A204.1 (cell line): ENCODE data around the gene SHISA3.
"Not testable (repeated sequence)": the region's sequence is repeated elsewhere in the genome, so short reads cannot be mapped to it uniquely, and the experiment has no call there.

Experiments
- FAIRE-seq: peaks from 2 replicates; lab custom pipeline; 2012; peaks lifted over from hg19 to GRCh38; lab: Jason Lieb, UNC

SHISA3 gene

DNA sequence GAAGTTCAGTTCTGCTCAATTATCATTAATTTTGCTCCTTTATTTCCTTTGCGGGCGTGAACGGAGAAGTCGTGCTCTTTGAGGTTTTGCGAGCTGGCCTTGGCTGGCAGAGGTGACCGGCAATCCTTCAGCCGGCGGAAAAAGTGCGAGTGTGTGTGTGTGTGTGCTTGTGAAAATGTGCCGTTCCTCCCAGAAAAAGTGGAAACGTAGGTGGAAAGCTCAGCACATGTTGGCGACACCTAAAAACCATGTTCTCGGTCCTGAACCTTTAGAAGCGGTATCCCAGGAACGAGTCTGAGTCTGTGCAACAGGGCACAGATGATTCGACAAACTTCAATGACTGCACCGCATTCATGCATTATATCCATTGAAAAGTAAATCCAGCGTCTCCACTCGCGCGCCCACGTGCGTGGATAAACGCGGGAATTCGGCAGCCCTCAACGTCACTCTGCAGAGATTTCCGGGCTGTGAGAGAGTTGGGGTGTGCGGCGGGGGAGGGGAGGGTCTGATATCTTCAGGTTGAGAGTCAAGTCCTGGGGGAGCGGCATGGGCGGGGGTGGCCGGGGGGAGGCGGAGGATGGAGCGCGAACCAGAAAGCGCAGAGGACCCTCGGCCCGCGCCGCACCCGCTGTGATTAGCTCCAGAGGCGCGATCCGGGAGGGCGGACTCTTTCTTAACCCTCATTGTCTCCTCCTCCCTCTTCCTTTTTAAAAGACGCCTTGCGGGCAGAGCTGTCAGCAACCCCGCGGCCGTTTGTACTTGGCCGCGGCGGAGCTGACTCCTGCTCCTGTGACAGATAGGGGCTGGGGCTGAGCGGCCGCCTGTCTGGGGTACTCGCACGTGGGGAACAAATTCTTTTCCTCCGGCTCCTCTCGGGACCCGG lies at the start of gene SHISA3:
TSS of gene SHISA3 (plus strand) at position 737 of the 883 bp plus-strand sequence. CDS start 569 bp downstream, outside the sequence.
- no peak for FAIRE-seq

DNA sequence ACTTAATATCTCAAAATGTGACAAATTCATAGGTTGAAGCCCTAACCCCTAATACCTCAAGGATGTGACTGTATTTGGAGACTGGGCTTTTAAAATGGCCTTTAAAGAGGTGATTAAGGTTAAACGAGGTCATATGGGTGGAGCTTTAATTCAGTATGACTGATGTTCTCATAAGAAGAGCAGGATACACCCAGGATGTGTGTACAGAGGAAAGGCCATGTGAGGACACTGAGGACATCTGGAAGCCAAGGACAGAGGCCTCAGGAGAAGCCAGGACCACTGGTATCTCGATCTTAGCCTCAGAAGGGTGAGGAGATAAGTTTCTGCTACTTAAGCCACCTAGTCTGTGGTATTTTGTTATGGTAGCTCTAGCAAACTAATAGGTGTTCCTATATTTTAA lies 49.0 kb upstream of the SHISA3 start:
- FAIRE-seq: no peak

DNA sequence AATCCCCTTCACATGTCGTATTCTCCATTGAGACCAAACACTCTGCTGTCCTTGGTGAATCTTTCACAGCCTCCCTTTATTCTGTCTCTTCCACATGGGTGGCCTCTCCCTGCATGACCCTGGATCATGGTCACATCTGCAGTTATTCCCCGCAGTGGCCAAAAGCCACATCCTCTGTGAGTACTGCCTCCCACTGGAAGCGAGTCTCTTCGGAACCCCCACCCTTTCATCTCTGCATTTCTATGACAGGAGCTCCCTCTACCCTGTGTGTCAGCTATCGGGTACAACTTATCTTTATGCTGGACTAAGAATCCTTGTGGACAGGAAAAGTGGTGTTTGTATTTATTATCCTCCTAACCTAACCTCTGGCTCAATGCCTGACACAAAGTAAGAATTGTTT lies 48.6 kb upstream of the SHISA3 start:
- no peak for FAIRE-seq

DNA sequence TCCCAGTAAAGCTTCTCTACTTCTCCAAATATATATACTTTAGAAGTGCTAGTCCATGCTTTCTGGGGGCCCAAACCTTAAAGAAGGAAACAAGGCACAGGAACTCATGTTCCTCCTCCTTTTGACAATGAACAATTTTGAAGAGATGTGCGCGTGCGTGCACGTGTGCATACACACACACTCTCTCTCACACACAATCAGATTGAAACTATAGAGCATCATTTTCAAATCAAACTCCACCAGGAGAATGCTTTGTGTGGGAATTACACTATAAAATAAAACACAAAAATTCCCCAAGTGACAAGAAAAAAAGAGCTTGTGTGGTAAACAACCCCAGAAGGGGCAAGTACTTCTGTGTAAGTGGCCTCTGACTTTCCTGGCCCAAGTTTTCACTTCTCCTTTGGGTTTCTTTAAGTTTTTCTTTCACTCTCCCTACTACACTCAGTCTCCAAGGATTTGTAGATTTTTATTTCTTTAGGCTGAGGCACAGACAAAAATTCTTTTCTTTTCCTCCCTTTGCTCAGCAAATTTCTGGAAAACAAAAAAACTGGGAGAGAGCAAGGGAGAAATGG lies 46.6 kb upstream of the SHISA3 start:
- FAIRE-seq: no peak

DNA sequence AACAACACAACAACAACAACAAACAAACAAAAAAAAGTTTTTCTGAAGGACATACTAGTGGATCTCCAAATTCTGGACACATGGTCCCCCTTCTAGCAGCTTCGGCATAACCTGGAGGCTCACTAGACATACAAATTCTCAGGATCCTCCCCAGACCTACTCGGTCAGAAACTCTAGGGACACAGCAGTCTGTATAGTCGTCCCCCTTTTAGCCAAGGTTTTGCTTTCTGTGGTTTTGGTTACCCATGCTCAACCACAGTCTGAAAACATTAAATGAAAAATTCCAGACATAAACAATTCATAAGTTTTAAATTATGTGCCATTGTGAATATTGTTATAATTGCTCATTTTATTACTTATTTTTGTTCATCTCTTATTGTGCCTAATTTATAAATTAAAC lies 45.2 kb upstream of the SHISA3 start:
- FAIRE-seq: peak; percentile 3

DNA sequence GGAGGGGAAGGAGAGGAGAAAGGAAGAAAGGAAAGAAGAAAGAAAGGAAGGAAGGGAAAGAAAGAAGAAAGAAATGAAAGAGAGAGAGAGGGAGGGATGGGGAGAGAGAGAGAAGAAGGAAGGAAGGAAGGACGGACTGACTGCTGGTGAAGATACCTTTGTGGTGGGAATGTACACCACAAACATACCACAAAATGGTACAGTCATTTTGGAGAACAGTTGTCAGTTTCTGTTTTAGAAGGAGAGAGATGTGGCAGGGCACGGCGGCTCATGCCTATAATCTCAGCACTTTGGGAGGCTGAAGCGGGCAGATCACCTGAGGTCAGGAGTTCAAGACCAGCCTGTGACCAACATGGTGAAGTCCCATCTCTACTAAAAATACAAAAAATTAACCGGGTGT lies 40.0 kb upstream of the SHISA3 start:
- no peak for FAIRE-seq

DNA sequence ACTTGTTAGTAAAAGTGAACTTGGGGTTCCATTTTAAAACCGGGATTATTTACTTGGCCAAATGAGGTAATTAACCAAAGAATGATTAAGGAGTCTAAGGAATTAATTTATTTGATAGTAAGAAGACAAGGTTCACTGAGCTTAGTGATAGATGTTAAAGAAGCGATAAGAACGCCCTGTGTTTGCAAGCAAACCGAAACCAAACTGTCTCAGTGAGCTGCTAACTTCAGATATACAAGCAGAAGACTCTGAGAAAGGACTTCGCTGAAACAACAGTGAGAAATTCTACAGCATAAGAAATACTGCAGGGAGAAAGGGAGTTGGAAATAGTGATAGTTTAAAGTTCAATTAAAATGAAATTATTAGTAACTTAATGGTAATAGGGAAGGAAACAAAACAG lies 37.6 kb upstream of the SHISA3 start:
- FAIRE-seq: no peak

DNA sequence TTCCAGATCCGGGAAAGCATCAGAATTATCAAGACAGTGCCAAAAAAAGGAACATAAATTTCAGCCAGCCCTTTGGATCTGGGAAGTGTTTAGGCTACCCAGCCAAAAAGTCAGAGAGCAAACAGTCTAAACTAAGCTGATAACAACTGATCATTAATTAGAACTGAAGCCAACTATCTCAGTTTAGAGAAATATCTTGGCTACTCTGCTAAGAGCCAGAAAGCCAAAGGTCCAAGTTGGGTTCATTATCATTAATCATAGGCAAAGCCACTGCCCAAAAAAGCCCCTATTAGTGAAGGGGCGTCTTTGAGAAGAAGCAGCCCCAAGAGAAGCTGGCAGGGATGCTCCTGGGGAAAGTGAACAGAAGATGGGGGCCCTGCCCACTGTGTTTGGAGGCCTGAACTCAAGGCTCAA lies 37.0 kb upstream of the SHISA3 start:
- no peak for FAIRE-seq

DNA sequence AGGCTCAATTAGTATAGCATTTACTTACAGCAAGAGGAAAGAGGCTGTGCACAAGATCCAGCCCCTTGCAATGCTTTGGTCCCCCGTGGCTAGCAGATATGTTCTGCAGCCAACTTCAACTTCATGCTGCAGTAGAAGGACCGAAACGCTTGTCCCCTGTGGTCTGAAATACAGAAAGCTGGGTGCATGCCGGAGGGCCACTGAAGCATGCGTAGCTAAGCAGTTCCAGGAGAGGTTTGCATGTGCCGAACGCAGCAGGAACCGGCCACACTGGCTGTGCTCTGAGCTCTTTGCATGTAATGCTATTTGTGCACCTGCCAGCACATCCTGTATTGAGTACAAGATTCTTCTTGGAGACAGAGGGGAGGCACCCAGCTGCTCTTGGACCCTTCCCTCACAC lies 35.8 kb upstream of the SHISA3 start:
- FAIRE-seq: no peak

DNA sequence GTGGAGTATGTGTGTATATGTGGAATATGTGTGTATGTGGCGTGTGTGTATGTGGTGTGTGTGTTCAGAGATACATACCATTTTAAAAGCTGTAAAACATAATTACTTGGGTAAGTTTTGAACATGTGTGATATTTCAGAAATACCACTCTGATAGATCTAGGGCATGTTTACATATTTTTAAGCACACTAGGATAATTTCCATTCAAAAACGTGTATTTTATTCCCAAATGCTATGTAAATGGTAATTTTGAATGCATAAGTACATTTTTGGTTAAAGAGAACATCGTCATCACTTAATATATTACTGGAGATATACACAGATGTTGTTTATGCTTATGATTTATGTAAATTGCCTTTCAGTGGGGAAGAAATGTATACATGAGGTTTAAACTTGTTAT lies 34.7 kb upstream of the SHISA3 start:
- no peak for FAIRE-seq

DNA sequence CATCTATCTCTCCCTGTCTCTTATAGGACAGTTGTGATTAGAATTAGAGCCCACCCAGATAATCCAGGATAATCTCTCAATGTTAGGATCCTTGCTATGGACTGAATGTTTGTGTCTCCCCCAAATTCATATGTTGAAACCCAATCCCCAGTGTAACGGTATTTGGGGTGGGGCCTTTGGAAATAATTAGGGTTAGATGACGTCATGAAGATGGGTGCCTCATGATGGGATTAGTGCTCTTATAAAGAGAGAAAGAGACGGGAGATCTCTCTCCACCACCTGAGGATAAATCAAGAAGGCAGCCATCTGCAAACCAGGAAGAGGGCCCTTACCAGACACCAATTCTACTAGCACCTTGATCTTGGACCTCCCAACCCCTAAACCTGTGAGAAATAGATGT lies 33.7 kb upstream of the SHISA3 start:
- FAIRE-seq: no peak

DNA sequence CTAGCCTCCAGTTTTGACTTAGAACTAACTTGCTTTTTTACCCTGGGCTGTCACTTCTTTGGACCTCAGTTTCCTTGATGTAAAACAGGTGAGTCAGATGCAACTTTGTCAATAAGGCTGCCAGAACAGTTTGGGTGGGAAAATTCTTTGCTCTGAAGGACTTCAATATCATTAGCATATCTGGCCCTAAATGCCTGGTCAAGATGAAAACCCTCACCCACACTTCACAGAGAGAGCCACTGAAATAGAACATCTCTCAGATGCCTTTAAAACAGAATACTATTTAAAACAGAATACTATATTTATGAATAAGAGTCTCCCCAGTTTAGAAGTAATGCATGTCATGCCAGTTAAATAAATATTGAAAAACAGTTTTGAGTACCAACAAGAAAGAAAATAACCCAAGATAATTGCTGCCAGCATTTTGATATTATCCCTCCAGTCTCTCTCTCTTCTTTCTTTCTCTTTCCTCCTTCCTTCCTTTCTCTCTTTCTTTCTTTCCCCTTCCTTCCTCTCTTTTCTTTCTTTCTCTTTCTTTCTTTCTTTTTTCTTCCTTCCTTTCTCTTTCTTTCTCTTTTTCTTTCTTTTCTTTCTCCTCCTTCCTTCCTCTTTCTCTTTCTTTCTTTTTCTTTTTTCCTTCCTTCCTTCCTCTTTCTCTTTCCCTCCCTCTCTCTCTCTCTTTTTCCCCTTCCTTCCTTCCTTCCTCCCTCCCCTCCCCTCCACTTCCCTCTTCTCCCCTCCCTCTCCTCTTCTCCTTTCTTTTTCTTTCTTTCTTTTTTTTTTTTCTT lies 32.8 kb upstream of the SHISA3 start:
- FAIRE-seq: no peak

DNA sequence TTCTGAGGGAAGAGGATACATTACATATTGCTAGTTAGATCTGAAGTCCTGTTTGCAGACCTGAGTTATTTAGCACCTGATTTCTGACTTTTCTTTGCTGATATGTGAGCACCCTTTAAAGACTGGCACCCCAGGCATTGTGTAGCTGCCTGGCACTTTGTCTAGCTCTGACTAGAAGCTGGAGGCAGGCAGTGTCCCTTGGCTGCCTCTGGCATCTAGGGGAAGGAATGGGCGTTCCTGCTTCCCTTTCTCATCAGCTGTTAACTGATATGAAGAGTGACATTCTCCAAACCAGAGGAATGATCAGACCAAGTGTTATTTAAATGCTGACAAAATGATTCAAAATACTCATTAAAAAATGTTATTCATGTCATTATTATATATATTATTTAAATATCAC lies 30.3 kb upstream of the SHISA3 start:
- no peak for FAIRE-seq

DNA sequence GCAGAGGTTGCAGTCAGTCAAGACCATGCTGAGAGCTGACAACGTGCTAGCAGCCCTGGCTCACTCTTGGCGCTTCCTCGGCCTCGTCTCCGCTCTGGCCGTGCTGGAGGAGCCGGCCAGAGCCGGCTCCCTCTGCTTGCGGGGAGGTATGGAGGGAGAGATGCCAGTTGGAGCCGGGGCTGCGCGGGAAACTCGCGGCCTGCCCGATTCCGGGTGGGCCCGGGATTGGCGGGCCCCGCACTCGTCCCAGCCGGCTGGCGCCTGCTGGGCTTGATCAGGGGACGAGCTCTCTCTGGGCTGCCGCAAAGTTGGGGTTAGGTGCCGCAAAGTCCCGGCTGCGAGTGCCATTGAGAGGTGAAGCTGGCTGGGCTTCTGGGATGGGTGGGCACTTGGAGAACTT lies 27.8 kb upstream of the SHISA3 start:
- no peak for FAIRE-seq

DNA sequence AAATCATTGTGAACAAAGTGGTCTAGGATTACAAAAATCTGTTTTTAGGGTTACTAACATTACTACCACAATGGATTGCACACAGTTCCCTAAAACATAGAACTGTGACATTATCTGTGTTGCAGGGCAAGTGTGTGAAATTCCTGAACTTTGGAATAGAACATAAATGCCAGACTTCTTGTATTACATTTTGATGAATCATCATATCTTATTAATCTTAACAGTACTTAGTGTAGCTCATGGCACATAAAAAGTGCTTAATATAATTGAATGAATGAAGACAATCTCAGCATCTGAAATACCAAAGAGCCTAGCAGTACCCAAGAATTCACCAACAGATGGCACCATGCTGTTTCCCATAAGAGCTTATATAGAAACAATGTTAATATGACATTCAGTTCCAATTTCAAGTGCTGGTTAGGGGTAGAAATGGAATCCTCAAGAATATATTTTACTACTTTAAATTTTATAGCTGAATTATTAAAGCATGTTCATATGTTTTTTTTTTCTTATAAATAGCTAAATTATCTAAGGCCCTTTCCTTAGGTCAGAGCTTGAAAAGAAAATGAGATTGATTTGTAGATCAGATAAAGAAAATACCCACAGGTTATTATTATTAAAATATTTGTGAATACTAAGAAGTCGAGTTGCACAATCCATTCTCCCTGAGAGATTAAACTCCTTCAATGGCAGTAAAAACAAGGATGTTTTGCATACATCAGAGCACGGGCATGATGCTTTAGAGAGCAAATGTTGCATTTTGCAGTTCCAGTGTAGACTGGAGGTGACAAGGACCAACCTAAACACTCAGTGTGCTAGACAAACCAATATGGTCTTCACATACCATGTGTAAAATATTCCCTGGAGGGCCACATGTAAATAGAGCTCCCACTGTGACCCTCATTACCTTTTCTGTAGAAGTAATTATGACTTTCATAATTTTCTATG lies 25.7 kb upstream of the SHISA3 start:
- peak; percentile 91 for FAIRE-seq

DNA sequence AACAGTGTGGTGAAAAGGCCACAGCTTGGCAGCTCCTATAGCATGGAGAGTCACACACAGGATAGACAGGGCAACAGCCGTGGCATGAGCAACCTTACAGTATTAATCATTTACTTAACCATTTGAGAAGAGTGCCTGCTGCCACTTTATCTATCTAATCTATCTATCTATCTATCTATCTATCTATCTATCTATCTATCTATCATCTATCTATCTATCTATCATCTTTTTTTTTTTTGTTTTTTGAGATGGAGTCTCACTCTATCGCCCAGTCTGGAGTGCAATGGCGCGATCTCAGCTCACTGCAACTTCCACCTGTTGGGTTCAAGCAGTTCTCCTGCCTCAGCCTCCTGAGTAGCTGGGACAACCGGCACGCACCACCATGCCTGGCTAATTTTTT lies 25.0 kb upstream of the SHISA3 start:
- not testable (repeated sequence) for FAIRE-seq

DNA sequence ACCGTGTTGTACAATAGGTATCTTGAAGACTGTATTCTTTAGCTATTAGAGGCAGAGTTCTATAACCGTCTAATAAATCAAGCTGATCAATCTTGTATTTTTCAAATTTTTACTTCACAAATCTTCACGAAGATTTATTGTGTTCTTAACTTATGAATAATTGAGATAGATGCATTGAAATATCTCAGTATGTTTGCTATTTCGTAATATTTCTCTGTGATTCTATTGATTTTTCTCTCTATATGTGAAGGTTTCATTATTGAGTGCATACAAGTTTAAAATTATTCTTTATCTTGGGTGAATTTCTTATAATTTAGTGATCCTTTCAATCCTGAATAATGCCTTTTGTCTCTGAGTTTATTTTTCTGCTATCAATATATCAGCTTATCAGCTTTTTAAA lies 19.8 kb upstream of the SHISA3 start:
- FAIRE-seq: no peak

DNA sequence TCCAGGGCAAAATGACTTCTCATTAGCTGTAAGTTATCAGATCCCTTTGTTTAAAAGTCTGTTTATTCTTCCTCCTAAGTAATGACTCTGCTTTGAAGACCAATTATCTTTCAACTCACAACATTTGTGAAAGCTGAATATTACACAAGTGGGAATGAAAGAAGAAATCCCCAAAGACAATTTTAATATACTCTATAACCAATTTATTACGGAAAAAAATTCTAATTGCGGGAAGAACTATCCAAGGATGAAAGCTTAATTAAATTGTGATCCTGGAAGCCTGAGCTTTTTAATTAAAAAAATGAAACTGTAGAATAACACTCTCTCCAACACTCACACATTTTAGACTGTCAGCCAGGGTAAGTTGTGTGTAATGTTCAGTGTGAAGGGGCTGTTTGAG lies 15.6 kb upstream of the SHISA3 start:
- no peak for FAIRE-seq

DNA sequence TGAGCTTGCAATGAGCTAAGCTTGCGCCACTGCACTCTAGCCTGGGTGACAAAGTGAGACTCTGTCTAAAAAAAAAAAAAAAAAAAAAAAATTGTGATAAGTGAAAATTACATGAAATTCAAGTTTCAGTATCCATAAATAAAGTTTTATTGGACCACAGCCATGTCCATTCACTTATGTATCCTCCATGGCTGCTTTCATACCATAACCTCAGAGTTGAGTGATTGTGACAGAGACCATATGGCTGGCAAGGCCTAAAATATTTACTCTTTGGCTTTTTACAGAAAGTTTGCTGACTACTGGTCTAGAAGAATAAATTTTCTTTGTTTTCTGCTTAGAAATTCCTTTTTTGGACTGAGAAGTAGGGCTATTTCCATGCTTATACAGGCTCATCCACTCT lies 11.8 kb upstream of the SHISA3 start:
- FAIRE-seq: no peak

DNA sequence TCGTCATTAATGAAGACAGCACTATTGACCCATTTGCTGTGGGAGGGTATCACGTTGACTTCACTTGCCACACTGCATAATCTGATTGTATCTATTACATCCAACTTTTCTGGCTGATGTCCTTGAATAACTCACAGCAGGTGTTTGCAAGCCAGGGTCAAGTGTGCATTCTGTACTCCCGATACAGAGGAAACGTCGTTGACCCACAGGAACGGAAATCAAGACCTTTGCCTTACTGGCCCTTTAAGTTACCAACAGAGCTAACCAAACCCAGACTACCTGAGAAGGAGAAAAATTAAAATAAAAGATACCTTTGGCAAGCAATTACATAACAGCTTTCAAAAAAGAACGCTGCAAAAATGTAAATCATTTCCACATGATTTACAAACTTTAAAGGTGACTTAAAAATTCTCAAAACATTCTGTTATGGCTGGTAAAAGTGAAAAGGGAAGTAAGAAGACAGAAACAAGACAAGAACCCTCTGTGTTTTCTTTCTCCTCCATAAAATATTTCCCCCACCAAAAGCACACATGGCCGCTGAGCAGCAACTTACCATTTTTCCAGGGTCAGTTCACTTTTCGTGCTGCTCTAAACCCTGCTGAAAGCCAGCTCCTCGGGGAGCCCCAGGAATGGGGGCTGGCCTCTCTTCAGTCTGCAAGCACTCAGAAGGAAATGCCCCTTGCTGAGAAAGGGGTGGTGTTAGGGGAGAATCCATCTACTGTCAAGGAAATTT lies 6.5 kb upstream of the SHISA3 start:
- FAIRE-seq: no peak

DNA sequence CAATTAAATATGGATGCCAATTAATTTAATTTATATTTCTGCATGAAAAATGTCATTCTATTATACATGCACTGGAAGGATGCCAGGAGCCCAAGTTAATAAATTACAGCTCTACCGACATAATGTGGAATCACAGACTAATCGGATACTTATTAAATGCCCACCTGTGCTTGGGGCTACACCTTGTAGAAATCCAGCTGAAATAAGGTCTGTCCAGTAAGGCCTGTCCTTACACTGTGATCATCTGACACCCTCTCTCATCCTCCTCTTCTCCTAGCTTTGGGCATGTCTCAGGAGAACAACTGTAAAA lies 6.0 kb upstream of the SHISA3 start:
- FAIRE-seq: no peak

DNA sequence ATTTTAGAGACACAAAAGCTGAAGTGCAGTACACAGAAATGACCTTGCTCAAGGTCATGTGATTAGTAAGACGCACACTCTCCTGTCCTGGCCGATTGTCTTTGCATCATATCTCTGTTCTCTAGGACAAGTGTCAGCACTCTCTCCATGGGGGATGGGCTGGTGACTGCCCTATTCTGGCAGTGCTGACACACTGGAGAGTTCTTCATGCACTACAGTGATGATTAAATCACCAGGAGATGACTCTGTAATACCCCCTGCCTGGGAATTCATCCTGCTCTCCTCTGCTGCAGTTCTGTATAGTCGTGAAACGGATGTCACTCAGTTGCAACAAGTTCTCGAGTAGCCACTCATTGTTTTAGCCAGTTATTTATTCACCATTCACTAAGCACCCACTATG lies 5.3 kb upstream of the SHISA3 start:
- no peak for FAIRE-seq
